B cell (primary cell): ENCODE data around the gene TSPYL6. TPM values are rescaled to one million over a fixed set of nuclear protein-coding genes. Genes with fewer than 3 reads are reported as not detected.

ENCODE experiments used
- ATAC-seq: fragments of 200-7000 bp; cut with Tn5 transposase; one replicate; pipeline ENCODE4 v1.10.0; 2021; ENCODE audit warnings: low read depth, mild to moderate bottlenecking, moderate number of reproducible peaks, moderate library complexity
- CTCF ChIA-PET: fragments of 350-600 bp; sonication (Branson Sonifier 250); formaldehyde crosslinking; loops from one replicate; lab custom pipeline; 2021; ENCODE audit warnings: antibody characterized with exemption, inconsistent platforms; lab: Charles Lee
- POLR2A ChIA-PET: fragments of 350-600 bp; sonication (Branson Sonifier 250); formaldehyde crosslinking; loops from one replicate; lab custom pipeline; 2021; ENCODE audit warnings: antibody characterized with exemption; lab: Charles Lee
- DNase-seq: peaks from one replicate; pipeline ENCODE4 v3.0.0; 2013
- H2AFZ ChIP-seq: 2 replicates; pipeline ENCODE4 v1.6.1; 2012; ENCODE audit warnings: mild to moderate bottlenecking, low read depth, low read length; ENCODE audit not compliant: insufficient read depth, poor library complexity, severe bottlenecking
- H3K27ac ChIP-seq, 2 donors: 1 replicate in 1 of 2; 2 replicates in 1 of 2; pipeline ENCODE4 v1.5.1; 2012 to 2013; ENCODE audit warnings: low read length in 2 of 2, mild to moderate bottlenecking in 2 of 2, moderate library complexity in 1 of 2
- H3K27me3 ChIP-seq, 4 experiments: fragments of 200-600 bp in 1 of 4; sonication (generic) in 1 of 4; replicated peaks in 1 of 4; 1 replicate in 2 of 4; 2 replicates in 2 of 4; pipeline versions ENCODE4 v1.6.1 to v1.7.0; 2013 to 2016; ENCODE audit warnings: low read length in 3 of 4, mild to moderate bottlenecking in 2 of 4, mixed read lengths in 1 of 4, moderate library complexity in 1 of 4; ENCODE audit not compliant: insufficient read depth in 4 of 4, control insufficient read depth in 3 of 4; ENCODE audit errors: control extremely low read depth in 1 of 4
- H3K36me3 ChIP-seq, 2 experiments: replicated peaks in 1 of 2; 1 replicate in 1 of 2; 2 replicates in 1 of 2; pipeline versions ENCODE4 v1.6.1 to v1.7.1; 2013; ENCODE audit warnings: low read length in 1 of 2; ENCODE audit not compliant: insufficient read depth in 2 of 2, control insufficient read depth in 1 of 2; ENCODE audit errors: control extremely low read depth in 1 of 2, extremely low read depth in 1 of 2
- H3K4me1 ChIP-seq, 2 donors: fragments of 200-600 bp in 1 of 2; sonication (generic) in 1 of 2; 1 replicate in 1 of 2; 2 replicates in 1 of 2; pipeline versions ENCODE4 v1.5.1 to v1.6.1; 2013 to 2017; ENCODE audit warnings: low read length in 2 of 2; ENCODE audit not compliant: control insufficient read depth in 2 of 2, insufficient read depth in 2 of 2
- H3K4me2 ChIP-seq: replicated peaks from 2 replicates; pipeline ENCODE3; 2012; ENCODE audit warnings: mild to moderate bottlenecking, low read depth, low read length; ENCODE audit not compliant: poor library complexity, severe bottlenecking
- H3K4me3 ChIP-seq, 5 experiments: fragments of 200-600 bp in 1 of 5; sonication (generic) in 1 of 5; 1 replicate in 3 of 5; 2 replicates in 2 of 5; pipeline versions ENCODE4 v1.5.1 to v1.7.0; 2011 to 2016; ENCODE audit warnings: low read length in 4 of 5, mild to moderate bottlenecking in 4 of 5, low read depth in 2 of 5, control low read depth in 1 of 5, moderate library complexity in 1 of 5; ENCODE audit not compliant: insufficient read depth in 1 of 5; ENCODE audit errors: control extremely low read depth in 1 of 5, extremely low read depth in 1 of 5
- H3K79me2 ChIP-seq: fragments of 200-600 bp; sonication (generic); one replicate; pipeline ENCODE4 v1.6.0; 2016; ENCODE audit warnings: low read length; ENCODE audit not compliant: control insufficient read depth, insufficient read depth
- H3K9ac ChIP-seq: fragments of 200-600 bp; sonication (generic); 2 replicates; pipeline ENCODE4 v1.6.1; 2017; ENCODE audit warnings: mild to moderate bottlenecking, low read length, moderate library complexity
- H3K9me3 ChIP-seq, 3 donors: one replicate each; pipeline versions ENCODE4 v1.6.1 to v1.7.1; 2013; ENCODE audit warnings: low read length in 2 of 3; ENCODE audit not compliant: control insufficient read depth in 2 of 3, insufficient read depth in 1 of 3; ENCODE audit errors: control extremely low read depth in 1 of 3
- H4K20me1 ChIP-seq: 2 replicates; pipeline ENCODE4 v1.6.0; 2012; ENCODE audit warnings: mild to moderate bottlenecking, low read length; ENCODE audit not compliant: insufficient read depth, control insufficient read depth, poor library complexity, severe bottlenecking
- H3K27ac Mint-ChIP-seq: one replicate; pipeline ENCODE4 v1.8.0; 2021; ENCODE audit warnings: mixed read lengths
- H3K27me3 Mint-ChIP-seq: one replicate; pipeline ENCODE4 v1.8.0; 2021; ENCODE audit warnings: mixed read lengths
- H3K4me1 Mint-ChIP-seq: one replicate; pipeline ENCODE4 v1.8.0; 2021; ENCODE audit warnings: mixed read lengths
- H3K4me3 Mint-ChIP-seq: one replicate; pipeline ENCODE4 v1.8.0; 2021; ENCODE audit warnings: mixed read lengths
- H3K9me3 Mint-ChIP-seq: one replicate; pipeline ENCODE4 v1.8.0; 2022; ENCODE audit warnings: mixed read lengths; ENCODE audit not compliant: insufficient read depth
- CTCF ChIP-seq: fragments of 200-600 bp; IDR thresholded peaks from one replicate; pipeline ENCODE4 v1.8.0; 2022; ENCODE audit warnings: antibody characterized with exemption, mild to moderate bottlenecking
- EZH2 ChIP-seq: IDR thresholded peaks from 2 replicates; pipeline ENCODE4 v1.6.1; 2012; ENCODE audit warnings: borderline replicate concordance, low read depth, mild to moderate bottlenecking, moderate library complexity, low read length; ENCODE audit not compliant: insufficient read depth, poor library complexity, severe bottlenecking
- WGBS: methylation state at CpG from one replicate; pipeline ENCODE4 v1.1.5; 2013; ENCODE audit warnings: missing lambda C conversion rate; ENCODE audit not compliant: insufficient coverage; 5-methylcytosine and 5-hydroxymethylcytosine counted together
- intact Hi-C: fragments of 100-400 bp; cut with micrococcal nuclease; formaldehyde crosslinking; loops from one replicate; pipeline ENCODE4 v1.10.0; 2022
- polyA plus RNA-seq: library from polyadenylated mRNA; depleted of rRNA; stranded (reverse); fragments of >200 nt; gene quantifications from 2 replicates; pipeline ENCODE4 v1.2.3, GENCODE V29; 2012
- total RNA-seq, 2 donors: library from RNA; stranded (reverse); fragments of 120-200 nt in 1 of 2; gene quantifications; 1 replicate in 1 of 2; 2 replicates in 1 of 2; pipeline versions ENCODE4 v1.2.3 to v1.2.4, GENCODE V29; 2013 to 2022

TSPYL6 gene
- total and polyA plus RNA-seq, 2 donors (not counting 1 experiment from before 2014, with no cell fraction given): not detected

DNA sequence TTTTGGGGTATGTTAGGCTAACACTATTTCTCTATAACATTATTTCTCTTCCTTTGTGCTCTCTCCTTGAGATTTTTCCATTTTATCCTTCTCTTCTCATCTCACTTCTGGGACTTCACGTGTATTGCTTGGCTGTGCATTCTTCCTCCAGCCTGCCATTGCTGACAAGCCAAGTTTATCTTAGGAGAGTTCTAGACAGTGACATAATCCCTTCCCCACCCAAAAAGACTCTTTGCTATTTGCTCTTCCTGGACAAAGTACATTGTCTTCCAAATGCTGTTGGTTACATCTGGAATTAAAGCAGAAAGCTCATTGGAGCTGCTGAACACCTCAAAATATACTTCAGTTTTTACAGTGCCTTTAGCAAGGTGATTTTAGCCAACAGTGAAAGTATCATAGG, 8.9 kb downstream of the TSPYL6 start:
- WGBS: 86% methylated on average over 1 of the region's 1 CpG

More for the DNA sequence above, 8.9 kb downstream of the TSPYL6 start:
- Histone ChIP-seq H3K36me3 (no peaks in the 10 kb centered on the region), H2AFZ (no peak overlapping the region), H3K27ac (no peak overlapping the region), H3K79me2 (no peaks in the 10 kb centered on the region), H4K20me1 (no peaks in the 10 kb centered on the region), H3K4me1 (no peaks in the 10 kb centered on the region), H3K27me3 (no peaks in the 10 kb centered on the region), H3K4me3 (no peak overlapping the region), H3K9ac (no peak overlapping the region), H3K4me2 (no peak overlapping the region), H3K9me3 (no peaks in the 10 kb centered on the region)
- ATAC-seq (no peak), DNase-seq (no peak)
- H3K9me3 Mint-ChIP-seq: no peaks in the 10 kb centered on the region
- TF ChIP-seq EZH2 (no peak), CTCF (no peak)
- POLR2A ChIA-PET: no interaction called here
- H3K27me3 Mint-ChIP-seq: no peaks in the 10 kb centered on the region
- no peak overlapping the region for H3K4me3 Mint-ChIP-seq
- intact Hi-C loops: no loop called here
- CTCF ChIA-PET: no interaction called here
- no peak overlapping the region for H3K27ac Mint-ChIP-seq
- H3K4me1 Mint-ChIP-seq: no peaks in the 10 kb centered on the region
